Motor neuron (in vitro differentiated cells): ENCODE data around the gene LOXL3. TPM values are rescaled to one million over a fixed set of nuclear protein-coding genes. Genes with fewer than 3 reads are reported as not detected.
A peak's percentile ranks its signal among the peaks of the same experiment; 100 is the strongest.

Experiments
- ATAC-seq, 8 experiments: fragments of 200-7000 bp; cut with Tn5 transposase; replicated peaks in 6 of 8; 2 replicates each; pipeline ENCODE4 v1.8.0; 2021; ENCODE audit warnings: mild to moderate bottlenecking in 8 of 8, moderate library complexity in 8 of 8
- H3K27ac ChIP-seq, 2 donors: fragments of 250-450 bp; sonication (Bioruptor Pico); 2 replicates each; pipeline ENCODE4 v1.9.0; 2021; ENCODE audit warnings: antibody characterized with exemption in 2 of 2, mild to moderate bottlenecking in 2 of 2, moderate library complexity in 1 of 2
- H3K4me1 ChIP-seq, 2 donors: fragments of 250-450 bp; sonication (Bioruptor Pico); replicated peaks in 1 of 2; 2 replicates each; pipeline ENCODE4 v1.6.1; 2021; ENCODE audit warnings: antibody characterized with exemption in 2 of 2, mild to moderate bottlenecking in 2 of 2, moderate library complexity in 1 of 2
- H3K4me3 ChIP-seq, 5 donors: fragments of 250-450 bp; sonication (Bioruptor Pico); 2 replicates each; pipeline ENCODE4 v1.9.0; 2021; ENCODE audit warnings: antibody characterized with exemption in 5 of 5, mild to moderate bottlenecking in 5 of 5, moderate library complexity in 4 of 5
- WGBS, 10 experiments: fragments of 450-650 bp; shearing (Covaris generic); methylation state at CpG; one replicate each; pipeline ENCODE4 v1.0.0; 2022; 5-methylcytosine and 5-hydroxymethylcytosine counted together
- in situ Hi-C, 9 experiments: fragments of 400-800 bp; cut with MboI; loops; one replicate each; pipeline ENCODE4 v1.15.0; 2021; ENCODE audit warnings: low sequenced_read_pairs in 9 of 9, low pct_unique_long_range_greater_than_20kb in 2 of 9; ENCODE audit not compliant: unreplicated experiment in 9 of 9
- total RNA-seq, 8 experiments: library from RNA; unstranded; fragments of 300-600 nt; gene quantifications; 2 replicates each; pipeline versions ENCODE4 v1.2.3 to v1.2.4, GENCODE V29; 2022

The LOXL3 gene, protein sequence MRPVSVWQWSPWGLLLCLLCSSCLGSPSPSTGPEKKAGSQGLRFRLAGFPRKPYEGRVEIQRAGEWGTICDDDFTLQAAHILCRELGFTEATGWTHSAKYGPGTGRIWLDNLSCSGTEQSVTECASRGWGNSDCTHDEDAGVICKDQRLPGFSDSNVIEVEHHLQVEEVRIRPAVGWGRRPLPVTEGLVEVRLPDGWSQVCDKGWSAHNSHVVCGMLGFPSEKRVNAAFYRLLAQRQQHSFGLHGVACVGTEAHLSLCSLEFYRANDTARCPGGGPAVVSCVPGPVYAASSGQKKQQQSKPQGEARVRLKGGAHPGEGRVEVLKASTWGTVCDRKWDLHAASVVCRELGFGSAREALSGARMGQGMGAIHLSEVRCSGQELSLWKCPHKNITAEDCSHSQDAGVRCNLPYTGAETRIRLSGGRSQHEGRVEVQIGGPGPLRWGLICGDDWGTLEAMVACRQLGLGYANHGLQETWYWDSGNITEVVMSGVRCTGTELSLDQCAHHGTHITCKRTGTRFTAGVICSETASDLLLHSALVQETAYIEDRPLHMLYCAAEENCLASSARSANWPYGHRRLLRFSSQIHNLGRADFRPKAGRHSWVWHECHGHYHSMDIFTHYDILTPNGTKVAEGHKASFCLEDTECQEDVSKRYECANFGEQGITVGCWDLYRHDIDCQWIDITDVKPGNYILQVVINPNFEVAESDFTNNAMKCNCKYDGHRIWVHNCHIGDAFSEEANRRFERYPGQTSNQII
- total RNA-seq = 10 to 100 TPM in 2 of 8 experiments, 1 to 10 TPM in 4, under 1 TPM in 2; 0.54 to 29.3 (median 9.1) TPM

DNA sequence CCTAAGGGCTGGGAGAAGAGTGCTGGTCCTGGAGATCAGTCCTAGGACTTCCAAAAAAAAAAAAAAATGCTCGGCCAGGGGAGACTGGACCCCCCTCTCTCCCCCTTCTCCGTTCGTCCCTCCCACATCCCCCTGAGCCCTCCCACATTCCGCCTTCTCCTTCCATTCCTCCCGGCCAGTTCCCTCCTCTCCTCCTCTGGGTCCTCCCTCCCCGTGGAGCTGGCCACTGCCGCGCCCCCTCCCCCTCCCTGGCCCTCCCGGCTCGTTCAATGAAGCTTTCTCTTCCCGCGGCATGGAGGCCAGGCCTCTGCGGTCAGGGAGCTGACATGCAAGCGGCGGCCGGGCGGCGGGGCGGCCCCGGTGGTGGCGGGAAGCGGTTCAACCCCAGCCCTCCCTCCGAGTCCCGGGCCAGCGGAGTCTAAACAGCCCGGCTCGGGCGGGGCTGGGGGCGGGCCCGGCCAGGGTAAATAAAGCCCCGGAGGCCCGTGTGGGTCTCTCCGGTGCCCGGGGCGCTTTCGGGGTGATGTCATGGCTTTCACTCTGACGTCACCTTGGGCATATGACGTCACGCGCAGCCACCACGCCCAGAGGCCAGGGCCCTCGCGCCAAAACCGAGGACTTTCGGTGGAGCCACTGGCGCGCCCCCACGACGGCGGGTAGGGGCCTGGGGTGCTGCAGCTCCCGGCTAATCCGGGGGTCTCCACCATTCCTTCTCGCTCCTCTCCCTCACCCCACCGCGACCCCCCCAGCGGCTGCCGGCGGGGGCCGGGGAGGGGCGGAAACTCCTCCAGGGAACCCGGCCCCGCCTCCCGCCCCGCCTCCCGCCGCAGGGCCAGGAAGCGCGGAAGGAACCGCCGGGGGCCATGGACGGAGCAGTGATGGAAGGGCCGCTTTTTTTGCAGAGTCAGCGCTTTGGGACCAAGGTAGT is at the start of gene LOXL3, which contains the start of gene DOK1:
TSS of gene LOXL3 (minus strand) at position 51 of the 928 bp plus-strand sequence. CDS start 1,308 bp downstream, outside the sequence.
TSS of gene DOK1 (plus strand) at position 829 of the 928 bp plus-strand sequence. CDS start at position 864, 35 bp downstream.
- Histone ChIP-seq H3K4me3 (peak within 1 kb of the TSS; percentile 61 to 99 (median 85)), H3K27ac (peak within 1 kb of the TSS; percentile 81 to 84), H3K4me1 (peaks cover 10 to 19% of the 10 kb centered on the region in 2 donors)
- ATAC-seq = peak; percentile 68 to 83 (median 78)
- WGBS, 10 experiments = 0% methylated on average over 1 of the region's 73 CpGs; no CpG with 5 or more reads in 9 of the 10 experiments
- in situ Hi-C loops = no loop called here

DNA sequence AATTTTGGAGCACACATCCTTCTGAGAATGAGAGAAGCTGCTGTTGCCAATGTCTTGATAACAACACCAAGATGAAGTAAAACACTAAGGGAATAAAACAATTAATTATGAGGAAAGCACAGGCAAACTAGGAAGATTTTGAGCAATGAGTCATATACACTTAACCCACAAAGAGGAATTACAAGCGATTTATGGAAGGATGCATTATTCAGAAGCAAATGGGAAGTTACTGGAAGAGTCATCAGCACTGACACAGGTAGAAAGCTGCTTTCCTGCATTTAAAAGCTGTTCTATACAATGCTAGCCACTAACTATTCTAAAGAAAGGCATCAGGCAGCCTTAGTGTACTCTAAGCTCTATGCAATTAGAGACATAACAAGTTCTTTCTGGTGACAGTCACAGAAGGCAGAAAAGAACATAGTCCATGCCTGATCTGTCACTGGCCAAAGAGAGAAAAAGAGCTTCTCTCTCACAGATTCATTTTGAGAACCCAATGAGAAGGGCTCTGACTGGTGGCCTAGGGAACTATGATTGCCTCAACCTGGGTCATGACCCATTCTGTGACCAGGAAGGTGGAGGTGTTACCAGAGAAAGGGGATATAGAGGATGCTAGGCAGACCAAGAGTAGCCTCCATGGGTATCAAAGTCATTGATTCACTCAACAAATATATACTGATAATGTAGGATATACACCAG is 49.0 kb upstream of the LOXL3 start:
- Histone ChIP-seq H3K4me3 (no peak overlapping the region), H3K4me1 (no peaks in the 10 kb centered on the region), H3K27ac (no peak overlapping the region)
- in situ Hi-C loops = no loop called here
- 0 to 86% (median 40%) methylated on average over 1 of the region's 1 CpG; no CpG with 5 or more reads in 3 of the 10 experiments for whole genome bisulfite sequencing, 10 experiments
- peak in 5 of 8 experiments; percentile 55 to 95 (median 68) for ATAC-seq

DNA sequence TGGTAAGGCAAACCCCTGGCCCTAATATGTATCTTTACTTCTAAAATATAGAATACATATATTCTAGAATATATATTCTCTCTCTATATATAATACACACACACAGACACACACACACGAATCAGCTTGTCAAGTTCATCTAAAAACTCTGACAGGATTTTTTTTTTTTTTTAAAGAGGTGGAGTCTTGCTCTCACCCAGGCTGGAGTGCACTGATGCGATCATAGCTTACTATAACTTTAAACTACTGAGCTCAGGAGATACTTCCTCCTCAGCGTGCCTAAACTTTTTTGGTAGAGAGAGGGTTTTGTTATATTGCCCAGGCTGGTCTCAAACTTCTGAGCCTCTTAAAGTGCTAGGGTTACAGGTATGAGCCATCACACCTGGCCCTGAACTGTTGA is 45.9 kb upstream of the LOXL3 start:
- in situ Hi-C loops = loop anchor here in 5 of 9 experiments (25.0 kb wide), 3 partner anchors 112 to 362 kb away; partner anchors contain the start of genes CCDC142 (in 3 of the 5), LBX2 (in 3 of the 5) and TTC31 (in 3 of the 5)
- ATAC-seq = no peak
- 0 to 70% (median 48%) methylated on average over 1 to 3 of the region's 3 CpGs for WGBS, 10 experiments

DNA sequence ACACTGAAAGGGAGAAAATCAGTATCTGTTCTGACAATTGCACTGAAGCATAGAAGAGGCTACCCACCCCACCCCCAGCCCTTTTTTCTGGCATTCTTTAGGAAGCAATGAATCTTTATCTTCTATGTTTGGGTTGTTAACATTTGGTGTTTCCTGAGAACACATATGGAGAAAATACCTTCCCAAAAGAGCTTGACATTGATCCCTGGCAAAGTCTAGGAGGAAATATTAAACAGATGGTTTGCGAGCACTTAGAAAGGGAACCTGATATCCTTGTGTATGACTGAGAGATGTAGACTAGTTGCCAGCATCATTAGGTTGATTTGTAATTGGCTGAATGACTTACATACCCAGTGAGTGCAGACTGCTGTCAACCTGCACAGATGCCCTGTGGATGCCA is 43.7 kb upstream of the LOXL3 start:
- no peak overlapping the region for H3K27ac ChIP-seq
- H3K4me3 ChIP-seq = no peak overlapping the region
- in situ Hi-C loops = loop anchor here in 5 of 9 experiments (25.0 kb wide), 3 partner anchors 110 to 360 kb away; partner anchors contain the start of genes CCDC142 (in 3 of the 5), LBX2 (in 3 of the 5) and TTC31 (in 3 of the 5)
- no peak for ATAC-seq
- H3K4me1 ChIP-seq = no peaks in the 10 kb centered on the region
- 0 to 100% (median 83%) methylated on average over 1 of the region's 1 CpG; no CpG with 5 or more reads in 5 of the 10 experiments for WGBS, 10 experiments

More for the DNA sequence above, 45.9 kb upstream of the LOXL3 start:
- Histone ChIP-seq H3K4me3 (no peak overlapping the region), H3K4me1 (no peaks in the 10 kb centered on the region), H3K27ac (no peak overlapping the region)

DNA sequence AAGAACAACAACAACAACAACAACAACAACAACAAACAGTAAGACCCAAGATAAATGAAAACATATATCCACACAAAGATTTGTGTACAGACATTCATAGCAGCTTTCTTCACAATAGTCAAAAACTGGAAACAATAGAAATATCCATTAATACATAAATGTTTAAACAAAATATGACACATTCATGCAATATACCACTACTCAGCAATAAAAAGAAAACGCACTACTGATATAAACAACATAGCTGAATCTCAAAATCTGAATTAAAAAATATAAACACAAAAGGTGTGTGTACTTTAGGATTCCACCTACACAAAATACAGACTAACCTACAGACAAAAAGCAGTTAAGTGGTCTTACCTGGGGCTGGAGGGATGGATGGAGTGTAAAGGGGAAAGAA is 42.8 kb upstream of the LOXL3 start:
- no peak for ATAC-seq
- in situ Hi-C loops = loop anchor here in 5 of 9 experiments (25.0 kb wide), 3 partner anchors 109 to 359 kb away; partner anchors contain the start of genes CCDC142 (in 3 of the 5), LBX2 (in 3 of the 5) and TTC31 (in 3 of the 5)
- 9 to 78% (median 50%) methylated on average over 1 of the region's 1 CpG; no CpG with 5 or more reads in 3 of the 10 experiments for WGBS, 10 experiments
- no peak overlapping the region for H3K4me3 ChIP-seq
- H3K4me1 ChIP-seq = no peaks in the 10 kb centered on the region
- H3K27ac ChIP-seq = no peak overlapping the region

DNA sequence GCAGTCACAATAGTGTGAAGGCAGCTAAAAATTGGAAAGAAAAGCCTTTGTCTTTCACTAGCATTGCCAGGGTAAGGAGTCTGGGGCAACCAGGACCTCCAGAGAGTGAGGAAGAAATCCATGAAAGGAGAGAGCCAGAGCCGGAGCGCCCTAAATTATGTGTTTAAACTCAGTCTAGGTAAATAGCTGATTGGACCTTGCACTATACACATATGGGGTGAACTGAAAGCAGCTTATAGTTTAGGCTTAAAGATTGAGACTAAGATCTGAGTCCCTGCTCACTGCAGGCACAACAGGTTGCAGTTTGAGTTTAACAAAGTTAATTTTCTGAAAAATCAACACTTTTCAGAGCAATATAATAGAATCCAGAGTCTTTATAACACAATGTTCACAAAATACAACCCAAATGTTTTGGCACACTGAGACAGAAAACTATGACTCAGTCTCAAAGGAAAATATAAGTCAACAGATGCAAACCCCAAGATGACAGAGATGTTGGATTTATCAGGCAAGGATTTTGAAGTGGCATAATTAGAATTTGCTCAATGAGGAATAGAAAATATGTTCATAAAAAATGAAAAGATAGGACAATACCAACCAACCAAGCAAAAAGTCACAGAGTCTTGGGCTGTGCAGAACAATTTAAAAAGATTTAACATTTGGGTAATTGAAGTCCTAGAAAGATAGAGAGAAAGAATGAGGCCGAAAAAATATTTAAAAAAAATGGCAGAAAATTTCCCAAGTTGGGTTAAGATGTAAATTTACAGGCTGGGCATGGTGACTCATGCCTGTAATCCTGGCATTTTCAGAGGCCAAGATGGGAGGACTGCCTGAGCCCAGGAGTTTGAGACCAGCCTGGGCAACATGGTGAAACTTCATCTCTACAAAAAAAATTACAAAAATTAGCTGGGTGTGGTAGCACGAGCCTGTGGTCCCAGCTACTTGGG is 40.4 kb upstream of the LOXL3 start:
- 16 to 82% (median 47%) methylated on average over 1 to 4 of the region's 4 CpGs for WGBS, 10 experiments
- ATAC-seq = no peak
- H3K4me3 ChIP-seq = no peak overlapping the region
- in situ Hi-C loops = loop anchor here in 5 of 9 experiments (25.0 kb wide), 3 partner anchors 107 to 357 kb away; partner anchors contain the start of genes CCDC142 (in 3 of the 5), LBX2 (in 3 of the 5) and TTC31 (in 3 of the 5)
- no peak overlapping the region for H3K27ac ChIP-seq
- H3K4me1 ChIP-seq = no peaks in the 10 kb centered on the region

DNA sequence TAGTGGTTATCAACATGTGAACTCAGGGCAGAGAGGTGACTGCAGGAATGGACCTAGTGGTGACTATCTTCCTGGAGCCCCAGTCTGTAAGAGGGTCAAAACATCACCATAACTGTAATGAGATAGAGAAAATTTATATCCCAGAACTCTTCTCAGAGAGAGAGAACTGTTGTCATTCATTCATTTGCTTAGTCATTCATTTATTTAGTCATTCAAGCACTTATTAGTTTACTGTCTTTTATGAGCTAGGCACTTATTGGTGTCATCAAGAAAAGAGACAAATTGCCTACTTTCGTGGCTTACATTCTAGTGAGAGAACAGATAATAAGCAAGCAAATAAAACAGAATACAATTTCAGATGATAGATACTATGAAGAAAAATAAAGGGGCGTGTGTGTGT is 34.9 kb upstream of the LOXL3 start:
- in situ Hi-C loops = loop anchor here in 5 of 9 experiments (25.0 kb wide), 3 partner anchors 101 to 351 kb away; partner anchors contain the start of genes CCDC142 (in 3 of the 5), LBX2 (in 3 of the 5) and TTC31 (in 3 of the 5)
- Histone ChIP-seq H3K4me3 (no peak overlapping the region), H3K27ac (no peak overlapping the region), H3K4me1 (no peaks in the 10 kb centered on the region)
- ATAC-seq = no peak
- 0 to 78% (median 46%) methylated on average over 1 to 2 of the region's 2 CpGs for WGBS, 10 experiments

DNA sequence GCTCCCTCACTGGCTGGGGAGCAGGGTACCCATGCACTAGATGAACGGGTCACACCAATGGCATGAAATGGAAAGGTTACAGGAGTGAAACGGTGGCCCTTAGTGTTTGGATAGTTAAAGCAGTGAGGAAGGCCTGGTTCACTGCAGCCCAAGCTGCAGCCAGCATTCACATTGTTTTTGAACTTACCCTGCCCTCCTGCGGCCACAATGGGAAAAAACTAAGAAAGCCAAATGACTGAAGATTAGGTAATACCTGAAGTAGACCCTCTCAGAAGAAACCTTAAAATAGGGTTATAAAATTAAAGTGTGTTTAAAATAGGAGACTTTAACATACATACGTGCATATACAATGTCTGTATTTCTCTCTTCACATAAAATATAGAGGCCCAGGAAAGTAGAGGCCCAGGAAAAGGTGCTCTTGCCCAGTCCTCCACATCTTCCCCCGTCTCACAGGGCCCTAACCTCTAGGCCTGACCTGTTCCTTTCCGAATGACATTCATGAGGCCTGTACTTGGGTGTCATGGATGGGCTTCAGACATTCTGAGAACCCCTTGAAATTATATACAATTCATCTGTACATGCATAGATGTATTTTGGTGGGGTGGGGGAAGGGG is 34.0 kb upstream of the LOXL3 start:
- no peaks in the 10 kb centered on the region for H3K4me1 ChIP-seq
- in situ Hi-C loops = loop anchor here in 5 of 9 experiments (25.0 kb wide), 3 partner anchors 100 to 350 kb away; partner anchors contain the start of genes CCDC142 (in 3 of the 5), LBX2 (in 3 of the 5) and TTC31 (in 3 of the 5)
- no peak overlapping the region for H3K4me3 ChIP-seq
- WGBS, 10 experiments = 0 to 29% (median 0%) methylated on average over 1 to 5 of the region's 6 CpGs; no CpG with 5 or more reads in 1 of the 10 experiments
- ATAC-seq = peak; percentile 81 to 96 (median 92)
- no peak overlapping the region for H3K27ac ChIP-seq

DNA sequence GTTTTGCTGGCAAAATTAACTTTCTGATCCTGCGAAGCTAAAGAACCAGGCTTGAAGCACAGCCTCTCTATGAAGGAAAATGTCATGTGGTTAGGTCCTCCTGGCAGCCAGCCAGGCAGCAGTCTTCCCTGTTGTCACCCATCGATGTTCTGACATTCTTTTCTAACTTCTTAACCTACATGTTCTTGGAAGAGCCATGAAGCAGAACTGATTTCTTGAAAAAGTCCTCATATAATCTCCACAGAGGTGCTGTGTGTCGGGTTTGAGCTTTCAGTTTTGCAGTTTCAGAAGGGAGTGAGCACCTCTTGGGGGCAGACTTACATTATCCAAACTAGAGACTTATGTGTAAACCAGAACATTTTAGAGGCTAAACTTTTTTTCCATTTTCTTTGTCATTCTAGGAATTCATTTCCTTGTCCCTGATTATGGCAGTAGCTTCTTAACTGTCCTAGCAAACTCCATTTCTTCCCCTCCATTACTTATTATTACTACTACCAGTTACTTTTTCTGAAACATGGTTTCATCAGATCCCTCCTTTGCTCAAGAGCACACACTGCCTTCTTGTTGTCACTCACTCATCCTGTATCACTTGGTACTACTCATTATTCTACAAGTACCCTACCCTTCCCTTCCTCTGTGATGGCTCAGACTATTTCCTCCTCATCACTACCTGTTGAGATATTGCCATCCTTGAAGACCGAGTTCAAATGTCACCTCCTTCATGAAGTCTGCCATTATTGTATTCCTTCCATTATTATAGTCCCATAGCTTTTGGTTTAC is 31.9 kb upstream of the LOXL3 start:
- in situ Hi-C loops = loop anchor here in 5 of 9 experiments (25.0 kb wide), 3 partner anchors 98 to 348 kb away; partner anchors contain the start of genes CCDC142 (in 3 of the 5), LBX2 (in 3 of the 5) and TTC31 (in 3 of the 5)
- no peak overlapping the region for H3K4me3 ChIP-seq

More for the DNA sequence above, 31.9 kb upstream of the LOXL3 start:
- Histone ChIP-seq H3K27ac (no peak overlapping the region), H3K4me1 (no peaks in the 10 kb centered on the region)
- 30 to 80% (median 60%) methylated on average over 1 to 4 of the region's 4 CpGs for WGBS, 10 experiments
- ATAC-seq = no peak
